IMR-90 (cell line): ENCODE data around the gene TPD52L2.

ENCODE experiments used
- BHLHE40 ChIP-seq: fragments of 150-350 bp; IDR thresholded peaks from 2 replicates; pipeline ENCODE4 v1.6.1; 2016; ENCODE audit warnings: mild to moderate bottlenecking, low read depth, low read length
- CEBPB ChIP-seq: IDR thresholded peaks from 2 replicates; pipeline ENCODE4 v1.6.1; 2012; ENCODE audit warnings: low read depth, low read length, improper control_type of control experiment
- CHD1 ChIP-seq: IDR thresholded peaks from 2 replicates; pipeline ENCODE4 v1.6.1; 2012; ENCODE audit warnings: low read depth, low read length, improper control_type of control experiment
- CTCF ChIP-seq: conservative IDR thresholded peaks from 2 replicates; pipeline ENCODE4 v1.5.1; 2012; ENCODE audit warnings: mild to moderate bottlenecking, low read depth, low read length, improper control_type of control experiment
- MAFK ChIP-seq: IDR thresholded peaks from 2 replicates; pipeline ENCODE4 v1.6.1; 2012; ENCODE audit warnings: low read depth, low read length, improper control_type of control experiment
- NFE2L2 ChIP-seq: fragments of 150-350 bp; IDR thresholded peaks from 2 replicates; pipeline ENCODE4 v1.6.1; 2016; ENCODE audit warnings: low read depth, mild to moderate bottlenecking, low read length
- POLR2A ChIP-seq: IDR thresholded peaks from 2 replicates; pipeline ENCODE4 v1.6.1; 2012; ENCODE audit warnings: mild to moderate bottlenecking, low read depth, low read length
- RAD21 ChIP-seq: IDR thresholded peaks from 2 replicates; pipeline ENCODE4 v1.6.1; 2012; ENCODE audit warnings: low read length, improper control_type of control experiment
- RFX5 ChIP-seq: IDR thresholded peaks from 2 replicates; pipeline ENCODE4 v1.8.0; 2012; ENCODE audit warnings: low read depth, mild to moderate bottlenecking, low read length, moderate library complexity
- USF2 ChIP-seq: fragments of 150-350 bp; IDR thresholded peaks from 2 replicates; pipeline ENCODE4 v1.6.1; 2017; ENCODE audit warnings: mild to moderate bottlenecking, antibody characterized with exemption, low read length, low read depth

GRCh38 chr20:63895202-63895951 lies 30.3 kb downstream of the TPD52L2 start:
- TF ChIP-seq CHD1 = no peak
- no peak for TF ChIP-seq CTCF
- no peak for TF ChIP-seq POLR2A
- TF ChIP-seq USF2 = no peak
- TF ChIP-seq MAFK = no peak
- no peak for TF ChIP-seq NFE2L2
- TF ChIP-seq CEBPB = no peak
- TF ChIP-seq RAD21 = no peak
- TF ChIP-seq BHLHE40 = no peak
- no peak for TF ChIP-seq RFX5
